ENCODE data around the gene GPR152. TPM values are rescaled to one million over a fixed set of nuclear protein-coding genes. Genes with fewer than 3 reads are reported as not detected.
"Not testable (repeated sequence)": the region's sequence is repeated elsewhere in the genome, so short reads cannot be mapped to it uniquely, and the experiment has no call there.

Gene GPR152
- total RNA-seq, 1 experiment from 2014 or later = not detected

GRCh38 chr11:67415501-67416304 is 36.8 kb downstream of the GPR152 start, which contains the start of gene CARNS1:
Gene CARNS1, plus strand, starts transcription at chr11:67415678. Its CDS starts 522 bp downstream, at chr11:67416200.
- no peak for DNase-seq (ENCODE audit: extremely low read depth, low read depth)

GRCh38 chr11:67413266-67413849 is 39.2 kb downstream of the GPR152 start:
- DNase-seq (ENCODE audit: extremely low read depth, low read depth) = no peak

GRCh38 chr11:67412495-67413179 is 39.9 kb downstream of the GPR152 start:
- DNase-seq (ENCODE audit: extremely low read depth, low read depth) = no peak

GRCh38 chr11:67411785-67412152 is 40.8 kb downstream of the GPR152 start:
- no peak for DNase-seq (ENCODE audit: extremely low read depth, low read depth)

GRCh38 chr11:67410984-67411784 is 41.3 kb downstream of the GPR152 start:
- no peak for DNase-seq (ENCODE audit: extremely low read depth, low read depth)

GRCh38 chr11:67410369-67410831 is 42.1 kb downstream of the GPR152 start:
- no peak for DNase-seq (ENCODE audit: extremely low read depth, low read depth)

GRCh38 chr11:67409781-67410368 is 42.7 kb downstream of the GPR152 start:
- DNase-seq (ENCODE audit: extremely low read depth, low read depth) = no peak

GRCh38 chr11:67409261-67409666 is 43.3 kb downstream of the GPR152 start:
- DNase-seq (ENCODE audit: extremely low read depth, low read depth) = no peak

- DNase-seq (ENCODE audit: extremely low read depth, low read depth) = no peak
Measured at GRCh38 chr11:67408437-67409200, 43.9 kb downstream of the GPR152 start.

- no peak for DNase-seq (ENCODE audit: extremely low read depth, low read depth)
Measured at GRCh38 chr11:67407688-67408163, 44.8 kb downstream of the GPR152 start.

GRCh38 chr11:67406969-67407687 is 45.4 kb downstream of the GPR152 start:
- no peak for DNase-seq (ENCODE audit: extremely low read depth, low read depth)

- no peak for DNase-seq (ENCODE audit: extremely low read depth, low read depth)
Measured at GRCh38 chr11:67406420-67406968, 46.0 kb downstream of the GPR152 start.

- DNase-seq (ENCODE audit: extremely low read depth, low read depth) = no peak
Measured at GRCh38 chr11:67405688-67406339, 46.7 kb downstream of the GPR152 start.

GRCh38 chr11:67405196-67405567 is 47.3 kb downstream of the GPR152 start:
- no peak for DNase-seq (ENCODE audit: extremely low read depth, low read depth)

GRCh38 chr11:67404515-67405195 is 47.9 kb downstream of the GPR152 start:
- DNase-seq (ENCODE audit: extremely low read depth, low read depth) = no peak

- DNase-seq (ENCODE audit: extremely low read depth, low read depth) = not testable (repeated sequence)
Measured at GRCh38 chr11:67403085-67403484, 49.4 kb downstream of the GPR152 start.

- DNase-seq (ENCODE audit: extremely low read depth, low read depth) = not testable (repeated sequence)
Measured at GRCh38 chr11:67402192-67402839, 50.2 kb downstream of the GPR152 start.
